Activated CD8-positive, alpha-beta memory T cell treated with anti-CD3 and anti-CD28 coated beads for 36 hours (primary cell): ENCODE data around the gene ADGRA1. TPM values are rescaled to one million over a fixed set of nuclear protein-coding genes. Genes with fewer than 3 reads are reported as not detected.

Source experiments
- CTCF ChIA-PET: fragments of 350-600 bp; sonication (Branson Sonifier 250); formaldehyde crosslinking; loops from one replicate; lab custom pipeline; 2021; ENCODE audit warnings: antibody characterized with exemption; lab: Charles Lee
- POLR2A ChIA-PET: fragments of 350-600 bp; sonication (Branson Sonifier 250); formaldehyde crosslinking; loops from one replicate; lab custom pipeline; 2021; ENCODE audit warnings: antibody characterized with exemption; lab: Charles Lee
- total RNA-seq, 2 experiments: library from RNA; stranded (reverse); gene quantifications; one replicate each; pipeline ENCODE4 v1.2.3, GENCODE V29; 2021

Gene ADGRA1, protein sequence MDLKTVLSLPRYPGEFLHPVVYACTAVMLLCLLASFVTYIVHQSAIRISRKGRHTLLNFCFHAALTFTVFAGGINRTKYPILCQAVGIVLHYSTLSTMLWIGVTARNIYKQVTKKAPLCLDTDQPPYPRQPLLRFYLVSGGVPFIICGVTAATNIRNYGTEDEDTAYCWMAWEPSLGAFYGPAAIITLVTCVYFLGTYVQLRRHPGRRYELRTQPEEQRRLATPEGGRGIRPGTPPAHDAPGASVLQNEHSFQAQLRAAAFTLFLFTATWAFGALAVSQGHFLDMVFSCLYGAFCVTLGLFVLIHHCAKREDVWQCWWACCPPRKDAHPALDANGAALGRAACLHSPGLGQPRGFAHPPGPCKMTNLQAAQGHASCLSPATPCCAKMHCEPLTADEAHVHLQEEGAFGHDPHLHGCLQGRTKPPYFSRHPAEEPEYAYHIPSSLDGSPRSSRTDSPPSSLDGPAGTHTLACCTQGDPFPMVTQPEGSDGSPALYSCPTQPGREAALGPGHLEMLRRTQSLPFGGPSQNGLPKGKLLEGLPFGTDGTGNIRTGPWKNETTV
- not detected for total RNA-seq

GRCh38 chr10:133087679-133088178, at the start of gene ADGRA1:
ADGRA1 (plus strand) TSS chr10:133087924; CDS start chr10:133088910, 986 bp downstream.
- POLR2A ChIA-PET: no interaction called here
- CTCF ChIA-PET: no interaction called here

GRCh38 chr10:133038036-133038823, 49.5 kb upstream of the ADGRA1 start:
- ChIA-PET POLR2A (no interaction called here), CTCF (no interaction called here)

- CTCF ChIA-PET: no interaction called here
- POLR2A ChIA-PET: no interaction called here
These were observed 48.5 kb upstream of the ADGRA1 start for GRCh38 chr10:133039107-133039802.

GRCh38 chr10:133039803-133040165, 47.9 kb upstream of the ADGRA1 start:
- POLR2A ChIA-PET: no interaction called here

DNA sequence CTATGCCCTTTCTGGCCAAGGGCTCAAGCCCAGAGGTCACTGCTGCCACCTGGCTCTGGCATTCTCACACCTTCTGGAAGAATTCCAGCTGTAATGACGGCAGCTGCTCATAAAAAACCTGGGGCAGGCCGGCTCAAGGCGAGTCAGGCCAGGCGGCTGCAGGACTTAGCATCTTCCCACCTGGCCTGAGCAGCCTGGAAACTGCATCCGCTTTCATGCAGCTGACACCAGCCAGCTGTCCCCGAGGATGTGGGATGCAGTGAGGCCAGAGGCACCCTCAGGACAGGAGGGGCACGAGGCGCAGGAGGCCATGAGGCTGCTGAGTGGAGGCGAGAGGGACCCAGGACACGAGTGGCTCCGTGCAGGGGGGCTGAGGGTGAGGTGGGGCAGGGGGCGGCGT, 47.5 kb upstream of the ADGRA1 start:
- POLR2A ChIA-PET: no interaction called here
- CTCF ChIA-PET: no interaction called here

More at GRCh38 chr10:133039803-133040165, 47.9 kb upstream of the ADGRA1 start:
- CTCF ChIA-PET: no interaction called here

GRCh38 chr10:133041101-133041500, 46.6 kb upstream of the ADGRA1 start:
- POLR2A ChIA-PET: no interaction called here
- CTCF ChIA-PET: no interaction called here

- CTCF ChIA-PET: no interaction called here
- POLR2A ChIA-PET: no interaction called here
These were observed 45.7 kb upstream of the ADGRA1 start for GRCh38 chr10:133042061-133042460.

GRCh38 chr10:133042816-133043215, 44.9 kb upstream of the ADGRA1 start:
- CTCF ChIA-PET: no interaction called here

DNA sequence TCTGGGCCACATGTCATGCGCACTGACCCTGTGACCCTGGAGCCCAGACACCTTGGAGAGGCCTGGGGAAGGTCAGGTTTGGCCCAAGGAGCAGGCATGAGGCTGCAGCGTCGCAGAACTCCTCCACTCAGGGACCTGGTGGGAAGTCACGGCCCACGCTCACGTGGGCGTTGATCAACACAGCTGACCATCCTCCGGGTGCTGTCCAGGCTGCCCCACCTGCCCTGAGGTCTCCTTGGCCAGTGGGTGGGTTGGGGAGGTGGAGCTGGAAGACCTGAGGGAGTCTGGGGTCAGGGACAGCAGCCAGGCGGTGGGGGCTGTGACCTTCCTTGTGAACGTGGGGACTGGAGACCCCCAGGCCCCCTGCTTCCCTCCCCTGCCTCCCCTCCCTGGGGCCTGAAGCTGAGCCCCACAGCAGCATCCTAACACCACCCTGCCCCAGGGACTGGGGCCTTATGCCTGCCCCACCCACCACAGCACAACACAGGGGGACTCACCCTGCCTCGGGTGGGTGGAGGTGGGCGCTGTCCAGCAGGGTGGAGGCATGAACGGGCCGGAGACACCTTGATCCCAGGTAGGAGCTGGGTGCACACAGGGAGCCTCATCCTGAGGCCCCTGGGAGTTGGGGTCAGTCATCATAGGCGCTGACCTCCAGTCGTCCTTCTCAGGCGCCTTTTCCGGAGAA, 44.0 kb upstream of the ADGRA1 start:
- ChIA-PET POLR2A (no interaction called here), CTCF (no interaction called here)

More at GRCh38 chr10:133042816-133043215, 44.9 kb upstream of the ADGRA1 start:
- POLR2A ChIA-PET: no interaction called here

- POLR2A ChIA-PET: no interaction called here
- CTCF ChIA-PET: no interaction called here
These were observed 43.3 kb upstream of the ADGRA1 start for GRCh38 chr10:133044401-133044811.

DNA sequence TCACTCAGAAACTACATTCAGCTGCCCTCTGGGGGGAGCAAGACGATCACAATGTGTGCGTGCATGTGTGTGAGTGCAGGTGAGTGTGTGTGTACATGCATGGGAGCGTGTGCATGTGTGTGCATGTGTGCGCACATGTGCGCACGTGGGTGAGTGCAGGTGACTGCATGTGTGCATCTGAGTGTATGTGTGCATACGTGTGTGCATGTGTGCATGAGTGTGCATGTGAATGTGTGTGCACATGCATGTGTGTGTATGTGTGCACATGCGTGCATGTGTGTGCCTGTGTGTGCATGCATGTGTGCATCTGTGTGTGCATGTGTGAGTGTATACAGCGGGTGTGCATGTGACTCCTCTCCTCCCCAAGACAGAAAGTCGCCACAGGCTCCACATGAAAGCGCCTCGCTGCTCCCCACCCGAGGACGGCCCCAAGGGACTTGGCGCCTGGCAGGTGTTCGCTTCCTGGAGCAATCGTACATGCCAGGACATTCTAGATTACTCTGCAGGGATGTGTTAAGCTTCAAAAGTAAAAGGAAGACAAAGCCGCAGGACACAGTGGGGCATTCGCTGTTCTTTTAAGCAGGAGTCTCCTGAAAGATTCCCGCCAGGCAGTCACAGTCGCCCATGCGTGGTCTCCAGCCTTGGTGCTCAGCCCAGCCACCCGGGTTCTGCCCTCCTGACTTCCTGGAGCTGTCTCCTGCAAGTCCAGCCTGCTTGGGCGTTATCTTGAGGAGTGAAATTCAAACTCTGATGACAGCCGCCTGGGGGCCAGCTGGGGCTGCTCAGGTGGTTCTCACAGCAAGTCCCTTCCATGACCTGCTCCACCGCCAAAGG, 42.0 kb upstream of the ADGRA1 start:
- ChIA-PET CTCF (no interaction called here), POLR2A (no interaction called here)

GRCh38 chr10:133046390-133046765, 41.3 kb upstream of the ADGRA1 start:
- POLR2A ChIA-PET: no interaction called here
- CTCF ChIA-PET: no interaction called here

DNA sequence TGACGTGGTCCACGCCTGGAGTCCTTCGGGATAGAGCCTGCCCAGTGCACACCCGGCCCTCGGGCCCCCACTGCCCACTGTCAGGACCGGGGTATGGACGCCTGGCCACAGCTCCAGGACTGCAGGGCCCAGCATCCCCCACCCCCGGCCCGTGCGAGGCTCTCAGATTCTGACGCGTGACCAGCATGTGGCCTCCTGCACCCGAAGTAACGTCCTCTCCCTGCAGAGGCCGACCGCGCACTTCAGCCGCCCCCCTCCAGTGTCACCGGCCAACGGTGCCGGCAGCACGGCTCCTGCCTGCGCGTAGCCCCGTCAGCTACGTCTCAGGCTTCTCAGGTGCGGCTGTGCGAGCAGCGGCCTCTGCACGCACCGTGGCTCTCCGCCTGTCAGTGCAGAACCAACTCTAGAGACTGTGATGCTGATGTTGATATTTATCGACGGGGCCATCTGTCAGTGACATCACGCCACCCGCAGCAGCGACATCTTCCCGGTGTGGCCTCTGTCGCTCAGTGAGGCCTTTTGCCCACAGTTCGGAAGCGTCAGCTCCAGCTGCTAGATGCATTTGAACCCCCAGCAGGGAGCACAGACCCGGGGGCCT, 40.1 kb upstream of the ADGRA1 start:
- ChIA-PET CTCF (no interaction called here), POLR2A (no interaction called here)

DNA sequence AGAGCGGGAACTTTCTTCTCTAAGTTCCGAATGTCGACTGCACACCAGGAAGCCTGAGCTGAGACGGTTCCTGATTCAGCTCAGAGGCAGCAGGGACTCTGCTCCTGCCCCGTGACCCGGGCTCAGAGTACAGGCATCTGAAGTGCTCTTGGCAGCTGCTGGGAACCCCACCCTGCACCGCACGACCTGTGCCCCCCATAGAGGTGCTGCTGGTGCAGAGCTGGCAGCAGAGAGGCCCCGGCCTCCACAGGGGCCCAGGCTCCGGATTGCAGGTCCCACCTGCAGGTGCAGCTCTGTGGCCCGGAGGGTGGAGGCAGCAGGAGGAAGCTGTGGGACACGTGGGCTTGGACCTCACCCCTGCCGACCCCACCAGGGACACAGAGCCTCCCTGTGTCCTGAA, 39.5 kb upstream of the ADGRA1 start:
- CTCF ChIA-PET: no interaction called here
- POLR2A ChIA-PET: no interaction called here

GRCh38 chr10:133048926-133049325, 38.8 kb upstream of the ADGRA1 start:
- POLR2A ChIA-PET: no interaction called here
- CTCF ChIA-PET: no interaction called here

DNA sequence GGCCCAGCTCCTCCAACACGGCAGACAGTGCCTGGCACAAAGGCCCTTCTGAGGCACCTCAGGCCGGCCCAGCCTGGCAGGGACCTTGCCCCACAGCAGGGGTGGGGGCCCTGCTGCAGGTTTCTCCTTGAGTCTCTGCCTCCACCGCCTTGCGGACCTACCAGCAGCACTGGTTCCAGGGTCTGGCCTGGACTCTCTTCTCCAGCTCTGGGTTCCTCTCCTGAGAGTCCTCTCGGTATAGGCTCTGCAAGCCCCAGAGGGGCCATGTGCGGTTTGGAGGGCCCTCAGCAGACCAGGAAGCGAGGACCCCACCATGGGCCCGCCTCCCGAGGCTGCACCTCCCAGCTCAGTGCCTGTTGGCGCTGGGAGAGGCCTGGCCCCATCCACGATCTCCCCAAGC, 38.1 kb upstream of the ADGRA1 start:
- ChIA-PET CTCF (no interaction called here), POLR2A (no interaction called here)

DNA sequence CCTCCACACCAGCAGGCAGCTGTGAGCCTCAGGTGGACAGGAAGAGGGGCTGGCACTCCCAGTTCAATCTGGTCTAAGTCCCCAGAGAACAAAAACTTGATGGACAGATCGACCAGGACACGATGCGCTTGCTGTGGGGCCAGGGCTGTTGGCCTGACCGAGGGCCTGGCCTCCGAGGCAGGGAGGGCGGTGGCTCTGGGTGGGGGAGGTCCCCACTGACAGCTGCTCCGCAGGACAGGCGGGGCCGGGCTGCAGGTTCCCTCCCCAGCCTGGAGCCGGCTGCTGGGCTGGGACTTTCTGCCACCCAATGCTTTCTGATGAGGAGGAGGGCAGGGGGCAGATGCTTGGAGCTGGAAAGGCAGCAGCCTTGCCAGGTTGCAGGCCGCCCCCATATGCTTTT, 37.4 kb upstream of the ADGRA1 start:
- ChIA-PET CTCF (no interaction called here), POLR2A (no interaction called here)

DNA sequence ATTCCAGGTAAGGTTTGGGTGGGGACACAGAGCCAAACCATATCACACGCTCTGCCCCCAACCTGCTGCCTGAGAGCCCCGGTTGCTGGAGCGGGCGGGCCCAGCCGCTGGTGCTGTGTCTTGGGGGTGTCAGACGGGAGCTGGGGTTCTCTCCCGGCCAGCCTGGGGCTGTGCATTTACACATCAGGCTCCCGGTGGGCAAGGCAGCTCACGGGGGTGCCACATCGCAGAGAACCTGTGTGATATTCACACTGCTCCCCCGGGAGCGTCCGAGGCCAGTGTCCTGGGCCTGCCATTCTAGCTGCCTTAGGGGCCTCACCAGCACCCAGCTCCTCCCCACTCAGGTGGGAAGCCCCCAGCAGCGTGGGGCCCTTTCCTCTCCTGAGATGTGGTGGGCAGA, 35.6 kb upstream of the ADGRA1 start:
- ChIA-PET CTCF (no interaction called here), POLR2A (no interaction called here)
